Adipose tissue (tissue), 3 donors: ENCODE results near the gene NLRP7. TPM values are rescaled to one million over a fixed set of nuclear protein-coding genes. Genes with fewer than 3 reads are reported as not detected.
"Not testable (repeated sequence)": the region's sequence is repeated elsewhere in the genome, so short reads cannot be mapped to it uniquely, and the experiment has no call there.

ENCODE experiments used
- H3K27ac ChIP-seq: one replicate; pipeline ENCODE4 v1.5.1; 2013; ENCODE audit warnings: low read depth, low read length
- WGBS, 3 donors: extraction: QIAGEN DNeasy Blood & Tissue Kit; methylation state at CpG; one replicate each; pipeline ENCODE4 v1.1.7; 2013; 5-methylcytosine and 5-hydroxymethylcytosine counted together
- polyA plus RNA-seq, 3 donors: library from polyadenylated mRNA; stranded (reverse); fragments of 200-250 nt; gene quantifications; one replicate each; pipeline ENCODE4 v1.2.3, GENCODE V29; 2013
- donor health status: healthy with polysubstance abuse.
- donor health status: Bipolar disorder and iron deficiency.
- donor health status: healthy.

NLRP7 gene
- polyA plus RNA-seq: not detected

DNA sequence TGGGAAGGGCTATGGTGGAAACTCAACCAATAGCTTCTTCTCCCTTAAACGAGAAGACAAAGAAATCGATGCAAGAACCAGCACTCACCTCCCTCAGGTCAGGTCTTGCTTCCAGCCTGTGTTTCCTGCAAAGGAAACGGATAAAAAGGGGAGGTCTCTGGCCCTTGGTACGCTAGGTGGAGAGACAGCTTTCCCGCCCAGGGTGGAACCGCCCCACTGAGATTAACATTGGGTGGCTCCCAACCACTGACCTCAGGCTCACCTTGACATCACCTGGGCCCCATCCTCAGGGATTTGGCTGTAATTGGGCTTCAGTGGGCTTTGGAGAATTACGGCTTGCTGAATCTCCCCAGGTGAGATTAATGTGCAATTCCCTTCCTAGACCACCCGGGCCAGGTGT is at the start of gene NLRP7:
Gene NLRP7 (minus strand): TSS at position 150 of the 400 bp plus-strand sequence.
- 82 to 86% (median 86%) methylated on average over 8 of the region's 8 CpGs for WGBS, 3 donors
- no peak within 1 kb of the TSS for H3K27ac ChIP-seq

GRCh38 chr19:54995561-54995960 is 48.2 kb upstream of the NLRP7 start:
- no peak overlapping the region for H3K27ac ChIP-seq
- 65 to 84% (median 76%) methylated on average over 3 of the region's 3 CpGs for WGBS, 3 donors

GRCh38 chr19:54989531-54989930 is 42.2 kb upstream of the NLRP7 start:
- WGBS, 3 donors: 83 to 93% (median 90%) methylated on average over 11 of the region's 11 CpGs
- H3K27ac ChIP-seq: not testable (repeated sequence)

- WGBS, 3 donors: 72 to 90% (median 82%) methylated on average over 15 to 20 of the region's 23 CpGs
- H3K27ac ChIP-seq: not testable (repeated sequence)
These were observed 35.2 kb upstream of the NLRP7 start for GRCh38 chr19:54982562-54982961.

- WGBS, 3 donors: 63 to 80% (median 71%) methylated on average over 19 of the region's 19 CpGs
- not testable (repeated sequence) for H3K27ac ChIP-seq
These were observed 26.1 kb upstream of the NLRP7 start for GRCh38 chr19:54973229-54974090.

- 74 to 95% (median 90%) methylated on average over 2 to 4 of the region's 5 CpGs for WGBS, 3 donors
- H3K27ac ChIP-seq: not testable (repeated sequence)
These were observed 24.1 kb upstream of the NLRP7 start for GRCh38 chr19:54971446-54971845.

GRCh38 chr19:54969647-54970046 is 22.3 kb upstream of the NLRP7 start:
- WGBS, 3 donors: 77 to 84% (median 81%) methylated on average over 4 of the region's 4 CpGs
- H3K27ac ChIP-seq: no peak overlapping the region

GRCh38 chr19:54967611-54968010 is 20.3 kb upstream of the NLRP7 start:
- no peak overlapping the region for H3K27ac ChIP-seq
- WGBS, 3 donors: 82 to 95% (median 90%) methylated on average over 3 of the region's 3 CpGs

DNA sequence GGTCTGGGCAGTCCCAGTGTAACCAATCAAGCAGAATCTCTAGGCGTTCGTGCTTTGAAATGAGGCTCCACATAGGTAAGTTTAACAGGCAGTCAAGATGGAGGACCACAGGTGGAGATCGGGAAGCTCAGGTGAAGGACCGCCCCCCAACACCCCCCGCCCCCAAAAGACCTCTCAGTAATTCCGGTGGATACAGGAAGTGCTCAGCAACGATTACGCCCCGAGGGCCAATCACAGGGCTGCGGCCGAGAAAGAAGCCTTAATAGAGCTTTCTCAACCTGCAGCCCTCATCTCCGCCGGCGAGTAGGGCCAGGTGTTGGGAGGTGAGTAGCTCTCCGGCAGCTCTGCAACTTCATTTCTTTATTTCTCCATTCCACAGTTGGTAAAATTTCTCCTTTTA is 17.7 kb upstream of the NLRP7 start:
- H3K27ac ChIP-seq: not testable (repeated sequence)
- 94% methylated on average over 15 of the region's 15 CpGs; no CpG with 5 or more reads in 2 of the 3 donors for WGBS, 3 donors

DNA sequence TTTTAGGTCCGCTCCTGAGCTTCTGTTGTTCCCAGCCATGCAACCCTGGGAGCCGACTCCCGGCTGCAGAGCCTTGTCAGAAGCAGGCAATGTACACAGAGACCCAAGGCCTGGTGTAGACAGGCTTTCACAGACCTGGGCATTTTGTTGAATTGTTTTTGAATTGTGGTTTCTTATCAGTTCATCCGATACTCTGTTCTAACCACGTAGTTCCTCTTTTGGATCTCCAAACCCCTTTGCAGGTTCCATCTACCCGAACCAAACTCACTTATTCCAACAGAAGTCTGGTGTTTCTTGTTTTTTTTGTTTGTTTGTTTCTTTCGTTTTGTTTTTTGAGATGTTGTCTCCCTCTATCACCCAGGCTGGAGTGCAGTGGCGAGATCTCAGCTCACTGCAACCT is 12.5 kb upstream of the NLRP7 start:
- 47 to 59% (median 53%) methylated on average over 8 of the region's 8 CpGs for WGBS, 3 donors
- no peak overlapping the region for H3K27ac ChIP-seq

DNA sequence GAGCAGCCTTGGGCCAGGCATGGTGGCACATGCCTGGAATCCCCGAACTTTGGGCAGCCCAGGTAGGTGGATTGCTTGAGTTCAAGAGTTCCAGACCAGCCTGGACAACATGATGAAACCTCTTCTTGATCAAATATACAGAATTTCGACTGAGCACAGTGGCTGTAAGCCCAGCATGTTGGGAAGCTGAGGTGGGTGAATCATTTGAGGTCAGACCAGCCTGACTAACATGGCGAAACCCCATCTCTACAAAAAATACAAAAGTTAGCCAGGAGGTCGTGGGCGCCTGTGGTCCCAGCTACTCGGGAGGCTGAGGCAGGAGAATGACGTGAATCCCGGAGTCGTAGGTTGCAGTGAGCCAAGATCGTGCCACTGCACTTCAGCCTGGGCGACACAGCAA is 8.0 kb upstream of the NLRP7 start:
- 84 to 89% (median 87%) methylated on average over 11 of the region's 11 CpGs for WGBS, 3 donors
- no peak overlapping the region for H3K27ac ChIP-seq

DNA sequence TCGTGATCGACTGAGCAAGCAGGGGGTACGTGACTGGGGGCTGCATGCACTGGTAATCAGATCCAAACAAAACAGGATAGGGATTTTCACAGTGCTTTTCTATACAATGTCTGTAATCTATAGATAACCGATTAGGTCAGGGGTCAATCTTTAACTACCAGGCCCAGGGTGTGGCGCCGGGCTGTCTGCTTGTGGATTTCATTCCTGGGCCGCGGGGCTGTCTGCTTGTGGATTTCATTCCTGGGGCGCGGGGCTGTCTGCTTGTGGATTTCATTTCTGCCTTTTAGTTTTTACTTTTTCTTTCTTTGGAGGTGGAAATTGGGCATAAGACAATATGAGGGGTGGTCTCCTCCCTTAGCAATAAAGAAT is 6.0 kb upstream of the NLRP7 start:
- not testable (repeated sequence) for H3K27ac ChIP-seq
- 75 to 88% (median 88%) methylated on average over 10 of the region's 10 CpGs for WGBS, 3 donors

- WGBS, 3 donors: 81 to 86% (median 83%) methylated on average over 23 of the region's 23 CpGs
- H3K27ac ChIP-seq: no peak overlapping the region
These were observed 5.4 kb upstream of the NLRP7 start for GRCh38 chr19:54952591-54953344.

DNA sequence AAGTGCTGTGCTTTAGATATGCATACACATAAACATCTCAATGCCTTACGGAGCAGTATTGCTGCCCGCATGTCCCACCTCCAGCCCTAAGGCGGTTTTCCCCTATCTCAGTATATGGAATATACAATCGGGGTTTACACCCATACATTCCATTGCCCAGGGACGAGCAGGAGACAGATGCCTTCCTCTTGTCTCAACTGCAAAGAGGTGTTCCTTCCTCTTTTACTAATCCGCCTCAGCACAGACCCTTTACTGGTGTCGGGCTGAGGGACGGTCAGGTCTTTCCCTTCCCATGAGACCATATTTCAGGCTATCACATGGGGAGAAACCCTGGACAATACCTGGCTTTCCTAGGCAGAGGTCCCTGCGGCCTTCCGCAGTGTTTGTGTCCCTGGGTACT is 3.2 kb upstream of the NLRP7 start:
- 29 to 48% (median 30%) methylated on average over 6 to 10 of the region's 10 CpGs for WGBS, 3 donors

DNA sequence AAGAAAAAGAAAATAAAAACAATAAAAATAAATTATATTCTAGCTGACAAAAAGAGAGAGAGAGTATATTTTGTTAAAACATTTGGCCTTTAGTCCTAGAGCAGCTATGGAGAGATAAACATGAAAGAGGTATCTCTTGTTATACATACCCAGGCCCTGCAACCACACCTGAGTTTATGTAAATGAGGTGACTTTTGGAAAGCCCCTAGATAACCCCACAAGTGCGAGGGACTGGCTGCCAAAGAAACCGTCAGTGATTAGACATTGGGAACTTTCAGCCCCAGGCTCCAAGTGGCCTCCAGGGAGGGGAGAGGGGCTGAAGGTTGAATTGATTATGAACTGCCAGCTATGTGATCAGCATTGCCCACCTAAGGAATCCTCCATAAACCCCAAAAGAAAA is 2.1 kb upstream of the NLRP7 start:
- 36 to 77% (median 56%) methylated on average over 2 of the region's 2 CpGs for WGBS, 3 donors
- H3K27ac ChIP-seq: no peak overlapping the region

More for the DNA sequence above, 3.2 kb upstream of the NLRP7 start:
- not testable (repeated sequence) for H3K27ac ChIP-seq

GRCh38 chr19:54943772-54944361 is 3.5 kb downstream of the NLRP7 start:
- H3K27ac ChIP-seq: not testable (repeated sequence)
- 43 to 64% (median 53%) methylated on average over 11 of the region's 11 CpGs for WGBS, 3 donors

- H3K27ac ChIP-seq: not testable (repeated sequence)
- whole genome bisulfite sequencing, 3 donors: 70 to 87% (median 84%) methylated on average over 5 to 22 of the region's 28 CpGs
These were observed 7.8 kb downstream of the NLRP7 start for GRCh38 chr19:54939538-54939937.

- 72 to 83% (median 76%) methylated on average over 11 of the region's 11 CpGs for WGBS, 3 donors
- no peak overlapping the region for H3K27ac ChIP-seq
These were observed 8.4 kb downstream of the NLRP7 start for GRCh38 chr19:54938906-54939305.

GRCh38 chr19:54937926-54938325 is 9.4 kb downstream of the NLRP7 start:
- 60 to 71% (median 65%) methylated on average over 9 of the region's 9 CpGs for WGBS, 3 donors

More at GRCh38 chr19:54937926-54938325, 9.4 kb downstream of the NLRP7 start:
- H3K27ac ChIP-seq: no peak overlapping the region
